GM23338 (cell line): ENCODE data around the gene AFAP1.

Experiments
- CREB1 ChIP-seq: fragments of 250-450 bp; sonication (Bioruptor Pico); IDR thresholded peaks from 2 replicates; pipeline ENCODE4 v1.5.0; 2020; ENCODE audit warnings: low read depth, mild to moderate bottlenecking, moderate library complexity
- EZH2 ChIP-seq: fragments of 200-600 bp; sonication (generic); IDR thresholded peaks from one replicate; pipeline ENCODE4 v1.8.0; 2017; ENCODE audit warnings: antibody characterized with exemption, mild to moderate bottlenecking, low read depth; ENCODE audit not compliant: unreplicated experiment
- EZH2phosphoT487 ChIP-seq: fragments of 200-600 bp; sonication (generic); IDR thresholded peaks from one replicate; pipeline ENCODE4 v1.8.1; 2018; ENCODE audit warnings: antibody characterized with exemption; ENCODE audit not compliant: unreplicated experiment
- JUNB ChIP-seq: IDR thresholded peaks from one replicate; pipeline ENCODE4 v1.6.1; 2016; ENCODE audit warnings: antibody characterized with exemption; ENCODE audit not compliant: unreplicated experiment
- NANOG ChIP-seq: IDR thresholded peaks from 2 replicates; pipeline ENCODE4 v1.6.1; 2016; ENCODE audit warnings: antibody characterized with exemption, borderline replicate concordance
- POLR2AphosphoS5 ChIP-seq: IDR thresholded peaks from 2 replicates; pipeline ENCODE4 v1.6.1; 2016; ENCODE audit warnings: antibody characterized with exemption, low read depth
- STAT1 ChIP-seq: IDR thresholded peaks from one replicate; pipeline ENCODE4 v1.6.1; 2016; ENCODE audit warnings: antibody characterized with exemption; ENCODE audit not compliant: unreplicated experiment
- ZNF114 ChIP-seq: fragments of 250-450 bp; sonication (Bioruptor Pico); IDR thresholded peaks from 2 replicates; pipeline ENCODE4 v1.5.0; 2020; ENCODE audit warnings: mild to moderate bottlenecking, moderate library complexity
- ZNF462 ChIP-seq: fragments of 250-450 bp; sonication (Bioruptor Pico); IDR thresholded peaks from 2 replicates; pipeline ENCODE4 v1.5.0; 2020; ENCODE audit warnings: mild to moderate bottlenecking, moderate library complexity
- TF ChIP-seq, protein P1 (sequence below), 2 experiments: fragments of 200-600 bp in 1 of 2; sonication (generic) in 1 of 2; conservative IDR thresholded peaks; 2 replicates each; pipeline versions ENCODE4 v1.5.1 to v1.6.1; 2016 to 2017; ENCODE audit warnings: antibody characterized with exemption in 2 of 2, low read depth in 2 of 2, mild to moderate bottlenecking in 2 of 2, moderate library complexity in 1 of 2
- TF ChIP-seq, protein P2 (sequence below): IDR thresholded peaks from one replicate; pipeline ENCODE4 v1.6.1; 2018; ENCODE audit warnings: antibody characterized with exemption; ENCODE audit not compliant: unreplicated experiment
- TF ChIP-seq, protein P3 (sequence below): IDR thresholded peaks from 2 replicates; pipeline ENCODE4 v1.6.1; 2016; ENCODE audit warnings: antibody characterized with exemption

DNA sequence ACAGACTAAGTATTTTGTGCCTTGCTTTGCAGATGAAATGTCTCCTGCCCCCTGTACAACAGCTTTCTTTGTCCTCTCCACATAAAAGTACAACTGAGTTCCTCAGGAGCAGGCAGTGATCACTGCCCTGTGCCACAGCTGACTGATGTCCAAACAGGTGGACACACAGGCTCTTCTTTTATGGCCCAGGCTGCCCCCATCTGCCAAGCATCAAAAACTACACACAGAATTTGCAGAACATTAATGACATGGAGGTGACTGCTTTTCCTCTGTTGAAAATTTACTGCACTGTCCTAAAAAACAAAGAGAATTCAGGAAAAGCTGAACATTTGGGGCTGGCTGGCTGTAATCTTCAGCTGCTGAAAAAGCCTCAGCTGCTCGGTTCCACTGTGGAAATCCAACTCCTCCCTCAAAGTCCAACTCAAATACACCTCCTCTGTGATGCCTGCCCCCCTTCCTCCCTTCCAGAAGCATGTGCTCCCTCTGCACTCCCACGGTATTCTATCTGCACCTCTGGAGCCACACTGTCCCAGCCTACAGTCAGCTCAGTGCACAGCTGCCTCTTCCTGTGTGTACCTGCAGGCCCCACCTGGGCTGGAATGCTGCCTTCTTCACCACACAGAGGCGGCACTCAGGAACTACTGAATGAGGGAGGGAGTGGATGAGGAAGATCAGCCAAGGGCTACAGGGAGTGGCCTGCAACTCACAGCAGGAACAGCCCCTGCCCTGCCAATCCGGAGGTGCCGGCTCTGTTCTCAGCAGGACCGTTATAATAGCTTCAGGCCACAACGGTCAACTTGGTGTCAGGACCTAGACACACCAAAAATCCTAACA is 10.3 kb downstream of the AFAP1 start:
- TF ChIP-seq ZNF114 (CRISPR knock-in tag) (no peak), CREB1 (CRISPR knock-in tag) (no peak), EZH2phosphoT487 (no peak), EZH2 (no peak), POLR2AphosphoS5 (no peak), STAT1 (no peak), JUNB (no peak), NANOG (no peak), ZNF462 (no peak)
- TF ChIP-seq, protein P1, sequence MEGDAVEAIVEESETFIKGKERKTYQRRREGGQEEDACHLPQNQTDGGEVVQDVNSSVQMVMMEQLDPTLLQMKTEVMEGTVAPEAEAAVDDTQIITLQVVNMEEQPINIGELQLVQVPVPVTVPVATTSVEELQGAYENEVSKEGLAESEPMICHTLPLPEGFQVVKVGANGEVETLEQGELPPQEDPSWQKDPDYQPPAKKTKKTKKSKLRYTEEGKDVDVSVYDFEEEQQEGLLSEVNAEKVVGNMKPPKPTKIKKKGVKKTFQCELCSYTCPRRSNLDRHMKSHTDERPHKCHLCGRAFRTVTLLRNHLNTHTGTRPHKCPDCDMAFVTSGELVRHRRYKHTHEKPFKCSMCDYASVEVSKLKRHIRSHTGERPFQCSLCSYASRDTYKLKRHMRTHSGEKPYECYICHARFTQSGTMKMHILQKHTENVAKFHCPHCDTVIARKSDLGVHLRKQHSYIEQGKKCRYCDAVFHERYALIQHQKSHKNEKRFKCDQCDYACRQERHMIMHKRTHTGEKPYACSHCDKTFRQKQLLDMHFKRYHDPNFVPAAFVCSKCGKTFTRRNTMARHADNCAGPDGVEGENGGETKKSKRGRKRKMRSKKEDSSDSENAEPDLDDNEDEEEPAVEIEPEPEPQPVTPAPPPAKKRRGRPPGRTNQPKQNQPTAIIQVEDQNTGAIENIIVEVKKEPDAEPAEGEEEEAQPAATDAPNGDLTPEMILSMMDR (conservative IDR thresholded peaks at IDR 0.05; ENCODE audit: low read depth in 2 of 2): peak; percentile 9 to 48; a peak in 2 of 4 replicates
- TF ChIP-seq, protein P2, sequence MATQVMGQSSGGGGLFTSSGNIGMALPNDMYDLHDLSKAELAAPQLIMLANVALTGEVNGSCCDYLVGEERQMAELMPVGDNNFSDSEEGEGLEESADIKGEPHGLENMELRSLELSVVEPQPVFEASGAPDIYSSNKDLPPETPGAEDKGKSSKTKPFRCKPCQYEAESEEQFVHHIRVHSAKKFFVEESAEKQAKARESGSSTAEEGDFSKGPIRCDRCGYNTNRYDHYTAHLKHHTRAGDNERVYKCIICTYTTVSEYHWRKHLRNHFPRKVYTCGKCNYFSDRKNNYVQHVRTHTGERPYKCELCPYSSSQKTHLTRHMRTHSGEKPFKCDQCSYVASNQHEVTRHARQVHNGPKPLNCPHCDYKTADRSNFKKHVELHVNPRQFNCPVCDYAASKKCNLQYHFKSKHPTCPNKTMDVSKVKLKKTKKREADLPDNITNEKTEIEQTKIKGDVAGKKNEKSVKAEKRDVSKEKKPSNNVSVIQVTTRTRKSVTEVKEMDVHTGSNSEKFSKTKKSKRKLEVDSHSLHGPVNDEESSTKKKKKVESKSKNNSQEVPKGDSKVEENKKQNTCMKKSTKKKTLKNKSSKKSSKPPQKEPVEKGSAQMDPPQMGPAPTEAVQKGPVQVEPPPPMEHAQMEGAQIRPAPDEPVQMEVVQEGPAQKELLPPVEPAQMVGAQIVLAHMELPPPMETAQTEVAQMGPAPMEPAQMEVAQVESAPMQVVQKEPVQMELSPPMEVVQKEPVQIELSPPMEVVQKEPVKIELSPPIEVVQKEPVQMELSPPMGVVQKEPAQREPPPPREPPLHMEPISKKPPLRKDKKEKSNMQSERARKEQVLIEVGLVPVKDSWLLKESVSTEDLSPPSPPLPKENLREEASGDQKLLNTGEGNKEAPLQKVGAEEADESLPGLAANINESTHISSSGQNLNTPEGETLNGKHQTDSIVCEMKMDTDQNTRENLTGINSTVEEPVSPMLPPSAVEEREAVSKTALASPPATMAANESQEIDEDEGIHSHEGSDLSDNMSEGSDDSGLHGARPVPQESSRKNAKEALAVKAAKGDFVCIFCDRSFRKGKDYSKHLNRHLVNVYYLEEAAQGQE: no peak
- TF ChIP-seq, protein P3, sequence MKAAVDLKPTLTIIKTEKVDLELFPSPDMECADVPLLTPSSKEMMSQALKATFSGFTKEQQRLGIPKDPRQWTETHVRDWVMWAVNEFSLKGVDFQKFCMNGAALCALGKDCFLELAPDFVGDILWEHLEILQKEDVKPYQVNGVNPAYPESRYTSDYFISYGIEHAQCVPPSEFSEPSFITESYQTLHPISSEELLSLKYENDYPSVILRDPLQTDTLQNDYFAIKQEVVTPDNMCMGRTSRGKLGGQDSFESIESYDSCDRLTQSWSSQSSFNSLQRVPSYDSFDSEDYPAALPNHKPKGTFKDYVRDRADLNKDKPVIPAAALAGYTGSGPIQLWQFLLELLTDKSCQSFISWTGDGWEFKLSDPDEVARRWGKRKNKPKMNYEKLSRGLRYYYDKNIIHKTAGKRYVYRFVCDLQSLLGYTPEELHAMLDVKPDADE: no peak
